ENCODE measurements around the gene POLA1.
"Not testable (repeated sequence)": the region's sequence is repeated elsewhere in the genome, so short reads cannot be mapped to it uniquely, and the experiment has no call there.

POLA1 gene

DNA sequence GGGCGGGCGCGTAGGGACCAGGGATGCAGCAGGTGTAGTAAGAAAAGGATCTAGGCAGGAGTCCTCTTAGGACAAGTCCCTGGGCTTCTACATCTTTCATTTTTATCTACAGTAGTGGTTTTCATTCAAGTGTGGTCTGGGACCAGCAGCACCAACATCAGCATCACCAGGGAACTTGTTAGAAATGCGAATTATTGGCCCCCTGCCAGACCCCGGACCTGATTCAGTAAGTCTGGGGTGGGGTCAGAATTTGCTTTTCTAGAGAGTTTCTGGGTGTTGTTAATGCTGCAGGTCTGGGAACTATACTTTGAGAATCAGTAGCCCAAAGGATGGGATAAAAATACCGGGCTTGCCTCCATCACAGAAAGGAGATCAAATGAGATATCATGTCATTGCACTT lies 45.2 kb upstream of the POLA1 start (continued):
- TF ChIP-seq, protein P1, sequence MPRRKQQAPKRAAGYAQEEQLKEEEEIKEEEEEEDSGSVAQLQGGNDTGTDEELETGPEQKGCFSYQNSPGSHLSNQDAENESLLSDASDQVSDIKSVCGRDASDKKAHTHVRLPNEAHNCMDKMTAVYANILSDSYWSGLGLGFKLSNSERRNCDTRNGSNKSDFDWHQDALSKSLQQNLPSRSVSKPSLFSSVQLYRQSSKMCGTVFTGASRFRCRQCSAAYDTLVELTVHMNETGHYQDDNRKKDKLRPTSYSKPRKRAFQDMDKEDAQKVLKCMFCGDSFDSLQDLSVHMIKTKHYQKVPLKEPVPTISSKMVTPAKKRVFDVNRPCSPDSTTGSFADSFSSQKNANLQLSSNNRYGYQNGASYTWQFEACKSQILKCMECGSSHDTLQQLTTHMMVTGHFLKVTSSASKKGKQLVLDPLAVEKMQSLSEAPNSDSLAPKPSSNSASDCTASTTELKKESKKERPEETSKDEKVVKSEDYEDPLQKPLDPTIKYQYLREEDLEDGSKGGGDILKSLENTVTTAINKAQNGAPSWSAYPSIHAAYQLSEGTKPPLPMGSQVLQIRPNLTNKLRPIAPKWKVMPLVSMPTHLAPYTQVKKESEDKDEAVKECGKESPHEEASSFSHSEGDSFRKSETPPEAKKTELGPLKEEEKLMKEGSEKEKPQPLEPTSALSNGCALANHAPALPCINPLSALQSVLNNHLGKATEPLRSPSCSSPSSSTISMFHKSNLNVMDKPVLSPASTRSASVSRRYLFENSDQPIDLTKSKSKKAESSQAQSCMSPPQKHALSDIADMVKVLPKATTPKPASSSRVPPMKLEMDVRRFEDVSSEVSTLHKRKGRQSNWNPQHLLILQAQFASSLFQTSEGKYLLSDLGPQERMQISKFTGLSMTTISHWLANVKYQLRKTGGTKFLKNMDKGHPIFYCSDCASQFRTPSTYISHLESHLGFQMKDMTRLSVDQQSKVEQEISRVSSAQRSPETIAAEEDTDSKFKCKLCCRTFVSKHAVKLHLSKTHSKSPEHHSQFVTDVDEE (CRISPR knock-in tag; IDR thresholded peaks at IDR 0.05) = no peak
- TF ChIP-seq ARNTL (CRISPR knock-in tag; IDR thresholded peaks at IDR 0.05; ENCODE audit: borderline replicate concordance, low read depth) = no peak
- no peak for TF ChIP-seq ZNF70 (CRISPR knock-in tag; IDR thresholded peaks at IDR 0.05)
- no peak for TF ChIP-seq SNAI2 (CRISPR knock-in tag; IDR thresholded peaks at IDR 0.05)
- TF ChIP-seq TOX (CRISPR knock-in tag; IDR thresholded peaks at IDR 0.05; ENCODE audit: borderline replicate concordance) = no peak

DNA sequence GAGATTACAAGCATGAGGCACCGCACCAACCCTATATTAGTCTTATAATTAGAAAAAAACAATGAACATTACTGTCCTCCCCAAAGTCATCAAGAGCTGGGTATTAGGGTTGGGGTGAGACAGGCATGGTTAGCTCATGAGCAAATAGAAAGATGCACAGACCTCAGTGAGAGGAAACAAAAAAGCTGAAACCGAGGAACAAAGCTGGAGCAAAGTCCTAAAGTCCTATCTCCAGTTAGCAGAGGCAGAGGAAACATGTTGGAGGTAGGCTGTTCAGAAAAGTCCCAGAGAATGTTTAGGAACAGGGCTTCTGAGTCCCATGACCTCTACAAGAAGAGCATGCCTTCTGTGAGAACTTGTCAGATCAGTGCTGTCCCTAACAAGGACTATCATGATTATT lies 41.9 kb upstream of the POLA1 start:
- TF ChIP-seq, protein P1 (CRISPR knock-in tag; IDR thresholded peaks at IDR 0.05) = no peak
- TF ChIP-seq ZFP3 (CRISPR knock-in tag; IDR thresholded peaks at IDR 0.05) (no peak), BACH2 (CRISPR knock-in tag; IDR thresholded peaks at IDR 0.05; ENCODE audit: borderline replicate concordance) (no peak), ZNF70 (CRISPR knock-in tag; IDR thresholded peaks at IDR 0.05) (no peak), ARNTL (CRISPR knock-in tag; IDR thresholded peaks at IDR 0.05; ENCODE audit: borderline replicate concordance, low read depth) (no peak), ZNF565 (CRISPR knock-in tag; conservative IDR thresholded peaks at IDR 0.05; ENCODE audit: low read depth) (no peak), TCF4 (CRISPR knock-in tag; IDR thresholded peaks at IDR 0.05; ENCODE audit: borderline replicate concordance) (no peak), SNAI2 (CRISPR knock-in tag; IDR thresholded peaks at IDR 0.05) (no peak), ZNF8 (CRISPR knock-in tag; IDR thresholded peaks at IDR 0.05) (no peak), GLIS3 (CRISPR knock-in tag; IDR thresholded peaks at IDR 0.05) (no peak), TOX (CRISPR knock-in tag; IDR thresholded peaks at IDR 0.05; ENCODE audit: borderline replicate concordance) (no peak), CSDC2 (CRISPR knock-in tag; IDR thresholded peaks at IDR 0.05) (no peak), ESRRG (CRISPR knock-in tag; IDR thresholded peaks at IDR 0.05) (no peak), OSR1 (CRISPR knock-in tag; IDR thresholded peaks at IDR 0.05) (no peak)
- TF ChIP-seq, protein P2, sequence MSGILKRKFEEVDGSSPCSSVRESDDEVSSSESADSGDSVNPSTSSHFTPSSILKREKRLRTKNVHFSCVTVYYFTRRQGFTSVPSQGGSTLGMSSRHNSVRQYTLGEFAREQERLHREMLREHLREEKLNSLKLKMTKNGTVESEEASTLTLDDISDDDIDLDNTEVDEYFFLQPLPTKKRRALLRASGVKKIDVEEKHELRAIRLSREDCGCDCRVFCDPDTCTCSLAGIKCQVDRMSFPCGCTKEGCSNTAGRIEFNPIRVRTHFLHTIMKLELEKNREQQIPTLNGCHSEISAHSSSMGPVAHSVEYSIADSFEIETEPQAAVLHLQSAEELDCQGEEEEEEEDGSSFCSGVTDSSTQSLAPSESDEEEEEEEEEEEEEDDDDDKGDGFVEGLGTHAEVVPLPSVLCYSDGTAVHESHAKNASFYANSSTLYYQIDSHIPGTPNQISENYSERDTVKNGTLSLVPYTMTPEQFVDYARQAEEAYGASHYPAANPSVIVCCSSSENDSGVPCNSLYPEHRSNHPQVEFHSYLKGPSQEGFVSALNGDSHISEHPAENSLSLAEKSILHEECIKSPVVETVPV (CRISPR knock-in tag; IDR thresholded peaks at IDR 0.05) = no peak
- TF ChIP-seq, protein P3, sequence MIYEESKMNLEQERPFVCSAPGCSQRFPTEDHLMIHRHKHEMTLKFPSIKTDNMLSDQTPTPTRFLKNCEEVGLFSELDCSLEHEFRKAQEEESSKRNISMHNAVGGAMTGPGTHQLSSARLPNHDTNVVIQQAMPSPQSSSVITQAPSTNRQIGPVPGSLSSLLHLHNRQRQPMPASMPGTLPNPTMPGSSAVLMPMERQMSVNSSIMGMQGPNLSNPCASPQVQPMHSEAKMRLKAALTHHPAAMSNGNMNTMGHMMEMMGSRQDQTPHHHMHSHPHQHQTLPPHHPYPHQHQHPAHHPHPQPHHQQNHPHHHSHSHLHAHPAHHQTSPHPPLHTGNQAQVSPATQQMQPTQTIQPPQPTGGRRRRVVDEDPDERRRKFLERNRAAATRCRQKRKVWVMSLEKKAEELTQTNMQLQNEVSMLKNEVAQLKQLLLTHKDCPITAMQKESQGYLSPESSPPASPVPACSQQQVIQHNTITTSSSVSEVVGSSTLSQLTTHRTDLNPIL (CRISPR knock-in tag; IDR thresholded peaks at IDR 0.05; ENCODE audit: low read depth) = no peak
- TF ChIP-seq, protein P4, sequence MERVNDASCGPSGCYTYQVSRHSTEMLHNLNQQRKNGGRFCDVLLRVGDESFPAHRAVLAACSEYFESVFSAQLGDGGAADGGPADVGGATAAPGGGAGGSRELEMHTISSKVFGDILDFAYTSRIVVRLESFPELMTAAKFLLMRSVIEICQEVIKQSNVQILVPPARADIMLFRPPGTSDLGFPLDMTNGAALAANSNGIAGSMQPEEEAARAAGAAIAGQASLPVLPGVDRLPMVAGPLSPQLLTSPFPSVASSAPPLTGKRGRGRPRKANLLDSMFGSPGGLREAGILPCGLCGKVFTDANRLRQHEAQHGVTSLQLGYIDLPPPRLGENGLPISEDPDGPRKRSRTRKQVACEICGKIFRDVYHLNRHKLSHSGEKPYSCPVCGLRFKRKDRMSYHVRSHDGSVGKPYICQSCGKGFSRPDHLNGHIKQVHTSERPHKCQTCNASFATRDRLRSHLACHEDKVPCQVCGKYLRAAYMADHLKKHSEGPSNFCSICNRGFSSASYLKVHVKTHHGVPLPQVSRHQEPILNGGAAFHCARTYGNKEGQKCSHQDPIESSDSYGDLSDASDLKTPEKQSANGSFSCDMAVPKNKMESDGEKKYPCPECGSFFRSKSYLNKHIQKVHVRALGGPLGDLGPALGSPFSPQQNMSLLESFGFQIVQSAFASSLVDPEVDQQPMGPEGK (CRISPR knock-in tag; IDR thresholded peaks at IDR 0.05; ENCODE audit: borderline replicate concordance) = no peak
- TF ChIP-seq, protein P5, sequence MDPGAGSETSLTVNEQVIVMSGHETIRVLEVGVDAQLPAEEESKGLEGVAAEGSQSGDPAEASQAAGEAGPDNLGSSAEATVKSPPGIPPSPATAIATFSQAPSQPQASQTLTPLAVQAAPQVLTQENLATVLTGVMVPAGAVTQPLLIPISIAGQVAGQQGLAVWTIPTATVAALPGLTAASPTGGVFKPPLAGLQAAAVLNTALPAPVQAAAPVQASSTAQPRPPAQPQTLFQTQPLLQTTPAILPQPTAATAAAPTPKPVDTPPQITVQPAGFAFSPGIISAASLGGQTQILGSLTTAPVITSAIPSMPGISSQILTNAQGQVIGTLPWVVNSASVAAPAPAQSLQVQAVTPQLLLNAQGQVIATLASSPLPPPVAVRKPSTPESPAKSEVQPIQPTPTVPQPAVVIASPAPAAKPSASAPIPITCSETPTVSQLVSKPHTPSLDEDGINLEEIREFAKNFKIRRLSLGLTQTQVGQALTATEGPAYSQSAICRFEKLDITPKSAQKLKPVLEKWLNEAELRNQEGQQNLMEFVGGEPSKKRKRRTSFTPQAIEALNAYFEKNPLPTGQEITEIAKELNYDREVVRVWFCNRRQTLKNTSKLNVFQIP (CRISPR knock-in tag; IDR thresholded peaks at IDR 0.05; ENCODE audit: borderline replicate concordance, low read depth) = no peak
- no peak for ATAC-seq

DNA sequence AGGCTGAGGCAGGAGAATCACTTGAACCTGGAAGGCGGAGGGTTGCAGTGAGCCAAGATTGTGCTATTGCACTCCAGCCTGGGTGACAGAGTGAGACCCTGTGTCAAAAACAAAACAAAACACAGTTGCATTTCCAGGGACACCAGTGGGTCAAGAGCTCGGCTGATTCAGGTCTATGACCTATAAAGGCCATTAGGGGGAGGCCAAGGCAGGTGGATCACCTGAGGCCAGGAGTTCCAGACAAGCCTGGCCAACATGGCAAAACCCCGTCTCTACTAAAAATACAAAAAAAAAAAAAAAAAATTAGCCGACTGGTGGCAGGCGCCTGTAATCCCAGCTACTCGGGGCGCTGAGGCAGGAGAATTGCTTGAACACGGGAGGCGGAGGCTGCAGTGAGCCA lies 38.0 kb upstream of the POLA1 start:
- ATAC-seq = not testable (repeated sequence)
